GM19324 (cell line): Measurements from ENCODE around the gene TMEM87A.
A peak's percentile ranks its signal among the peaks of the same experiment; 100 is the strongest.
"Not testable (repeated sequence)": the region's sequence is repeated elsewhere in the genome, so short reads cannot be mapped to it uniquely, and the experiment has no call there.

Source experiments
- ATAC-seq: cut with Tn5 transposase; IDR thresholded peaks from one replicate; pipeline ENCODE4 v1.9.1; 2021; ENCODE audit warnings: mild to moderate bottlenecking, moderate library complexity; ENCODE audit not compliant: unreplicated experiment, low FRiP score

Gene TMEM87A, protein sequence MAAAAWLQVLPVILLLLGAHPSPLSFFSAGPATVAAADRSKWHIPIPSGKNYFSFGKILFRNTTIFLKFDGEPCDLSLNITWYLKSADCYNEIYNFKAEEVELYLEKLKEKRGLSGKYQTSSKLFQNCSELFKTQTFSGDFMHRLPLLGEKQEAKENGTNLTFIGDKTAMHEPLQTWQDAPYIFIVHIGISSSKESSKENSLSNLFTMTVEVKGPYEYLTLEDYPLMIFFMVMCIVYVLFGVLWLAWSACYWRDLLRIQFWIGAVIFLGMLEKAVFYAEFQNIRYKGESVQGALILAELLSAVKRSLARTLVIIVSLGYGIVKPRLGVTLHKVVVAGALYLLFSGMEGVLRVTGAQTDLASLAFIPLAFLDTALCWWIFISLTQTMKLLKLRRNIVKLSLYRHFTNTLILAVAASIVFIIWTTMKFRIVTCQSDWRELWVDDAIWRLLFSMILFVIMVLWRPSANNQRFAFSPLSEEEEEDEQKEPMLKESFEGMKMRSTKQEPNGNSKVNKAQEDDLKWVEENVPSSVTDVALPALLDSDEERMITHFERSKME

DNA sequence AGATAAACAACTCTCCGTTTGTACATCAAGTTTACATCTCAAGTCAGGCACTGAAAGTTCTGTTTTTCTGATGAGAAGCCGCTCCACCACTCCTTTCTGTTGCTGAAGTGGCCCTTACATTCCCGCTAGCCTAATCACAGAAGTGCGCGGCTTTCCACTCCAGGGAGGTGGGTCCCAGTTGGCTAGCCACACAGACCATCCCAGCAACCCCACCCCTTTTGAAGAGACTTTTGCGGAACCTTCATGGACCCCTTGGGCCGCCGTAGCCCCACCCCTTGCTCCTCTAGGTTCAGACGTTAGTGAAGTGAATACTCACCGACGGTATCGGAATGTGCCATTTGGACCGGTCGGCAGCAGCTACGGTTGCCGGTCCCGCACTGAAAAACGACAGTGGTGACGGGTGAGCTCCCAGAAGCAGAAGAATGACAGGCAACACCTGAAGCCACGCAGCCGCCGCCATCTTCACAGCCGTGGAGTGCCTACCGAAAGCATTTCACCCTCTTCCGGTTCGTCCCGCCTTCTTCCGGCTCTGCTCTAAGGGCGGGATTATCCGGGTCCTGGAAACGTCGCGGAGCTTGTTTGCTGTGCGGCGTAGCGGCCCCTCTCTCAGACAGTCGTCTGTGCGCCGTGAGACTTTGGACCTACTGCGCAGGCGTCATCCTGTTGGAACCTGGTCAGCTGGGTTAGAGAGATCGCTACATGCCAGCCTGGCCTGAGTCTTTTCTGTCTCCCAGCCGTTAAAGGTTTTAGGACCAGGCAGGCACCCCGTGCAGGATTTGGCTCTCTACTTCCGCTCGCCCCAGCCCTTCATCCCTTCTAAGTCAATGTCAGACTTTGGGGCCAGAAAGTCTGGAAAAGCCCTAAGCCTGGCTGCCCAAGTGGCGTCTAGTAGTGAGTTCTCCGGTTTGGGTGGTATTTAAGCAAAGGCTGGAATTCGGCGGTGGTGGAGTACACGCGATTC is at the start of gene TMEM87A, which contains the start of gene GANC:
Gene TMEM87A, minus strand, starts transcription at position 495 of the 961 bp plus-strand sequence. Its CDS starts 35 bp downstream, at position 460.
Gene GANC, plus strand, starts transcription at position 263 of the 961 bp plus-strand sequence. CDS start 1,281 bp downstream, outside the sequence.
- peak; percentile 95 for ATAC-seq

DNA sequence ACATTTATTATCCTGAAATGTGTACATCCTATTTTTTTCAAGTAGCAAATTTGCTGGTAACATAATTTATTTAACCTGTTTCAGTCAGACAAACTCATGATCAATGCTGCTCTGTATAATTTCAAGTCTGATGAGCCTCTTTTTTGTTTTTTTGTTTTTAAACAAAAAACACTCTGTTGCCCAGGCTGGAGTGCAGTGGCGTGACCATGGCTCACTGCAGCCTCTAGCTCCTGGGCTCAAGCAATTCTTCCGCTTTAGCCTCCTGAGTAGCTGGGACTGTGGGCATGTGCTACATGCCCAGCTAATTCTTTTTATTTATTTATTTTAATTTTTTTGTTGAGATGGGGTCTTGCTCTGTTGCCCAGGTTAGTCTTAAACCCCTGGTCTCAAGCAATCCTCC is 46.0 kb upstream of the TMEM87A start:
- ATAC-seq: no peak

DNA sequence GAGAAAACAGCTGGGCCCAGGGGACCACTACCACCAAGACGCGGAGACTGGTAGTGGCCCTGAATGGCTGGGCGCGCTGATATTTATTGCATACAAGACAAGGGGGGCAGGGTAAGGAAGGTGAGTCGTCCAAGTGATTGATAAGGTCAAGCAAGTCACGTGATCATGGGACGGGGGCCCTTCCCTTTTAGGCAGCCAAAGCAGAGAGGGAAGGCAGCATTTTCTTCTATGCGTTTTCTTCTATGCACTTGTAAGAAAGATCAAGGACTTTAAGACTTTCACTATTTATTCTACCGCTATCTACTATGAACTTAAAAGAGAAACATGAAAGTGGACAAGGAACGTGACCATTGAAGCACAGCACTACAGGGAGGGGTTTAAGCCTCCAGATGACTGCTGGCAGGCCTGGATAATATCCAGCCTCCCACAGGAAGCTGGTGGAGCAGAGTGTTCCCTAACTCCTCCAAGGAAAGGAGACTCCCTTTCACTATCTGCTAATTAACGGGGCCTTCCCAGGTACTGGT is 43.1 kb upstream of the TMEM87A start:
- not testable (repeated sequence) for ATAC-seq

DNA sequence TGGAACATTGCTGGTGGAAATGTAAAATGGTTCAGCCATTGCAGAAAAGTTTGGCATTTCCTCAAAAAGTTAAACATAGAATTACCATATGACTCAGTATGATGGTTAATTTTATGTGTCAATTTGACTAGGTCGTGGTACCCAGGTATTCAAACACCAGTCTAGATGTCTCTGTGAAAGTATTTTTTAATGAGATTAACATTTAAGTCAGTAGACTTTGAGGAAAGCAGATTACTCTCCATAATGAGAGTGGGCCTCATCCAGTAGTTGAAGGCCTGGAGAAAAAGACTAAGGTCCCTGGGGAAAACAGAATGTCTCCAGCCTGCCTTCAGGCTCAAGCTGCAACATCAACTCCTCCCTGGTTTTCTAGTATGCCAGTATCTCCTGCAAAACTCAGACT is 42.3 kb upstream of the TMEM87A start:
- no peak for ATAC-seq

DNA sequence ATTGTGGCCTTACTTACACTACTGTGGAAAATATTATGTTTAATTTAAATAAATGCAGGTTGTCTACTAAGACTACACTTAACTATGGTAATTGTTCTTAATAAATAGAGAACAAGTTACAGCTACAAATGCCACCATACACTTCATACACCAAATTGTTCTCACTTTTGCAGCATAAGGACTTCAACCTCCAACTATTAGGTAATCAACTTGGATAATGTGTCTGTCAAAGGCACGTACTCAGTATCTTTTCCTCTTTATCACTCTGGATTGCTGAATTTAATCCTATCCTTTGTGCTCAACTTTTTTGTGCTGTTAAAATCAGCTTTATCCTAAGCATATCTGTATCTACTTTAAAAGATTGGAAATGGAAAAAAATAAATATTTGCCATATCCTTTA is 41.6 kb upstream of the TMEM87A start:
- no peak for ATAC-seq

DNA sequence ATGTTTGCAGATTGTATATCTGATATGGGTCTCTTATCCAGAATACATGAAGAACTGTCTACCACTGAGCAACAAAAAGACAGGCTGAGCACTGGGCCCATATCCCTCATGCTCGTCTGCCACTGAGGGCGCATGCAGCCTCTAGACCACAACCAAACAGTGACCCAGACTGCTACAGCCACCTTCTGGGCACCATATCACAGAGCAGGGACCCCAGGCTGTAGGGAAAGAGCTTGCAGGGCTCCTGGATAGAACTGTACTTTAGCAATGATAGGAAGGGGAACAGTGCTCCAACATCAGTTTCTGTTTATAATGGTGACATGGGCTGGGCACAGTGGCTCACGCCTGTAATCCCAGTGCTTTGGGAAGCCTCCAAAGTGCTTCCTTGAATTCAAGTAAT is 40.2 kb upstream of the TMEM87A start:
- ATAC-seq: no peak

DNA sequence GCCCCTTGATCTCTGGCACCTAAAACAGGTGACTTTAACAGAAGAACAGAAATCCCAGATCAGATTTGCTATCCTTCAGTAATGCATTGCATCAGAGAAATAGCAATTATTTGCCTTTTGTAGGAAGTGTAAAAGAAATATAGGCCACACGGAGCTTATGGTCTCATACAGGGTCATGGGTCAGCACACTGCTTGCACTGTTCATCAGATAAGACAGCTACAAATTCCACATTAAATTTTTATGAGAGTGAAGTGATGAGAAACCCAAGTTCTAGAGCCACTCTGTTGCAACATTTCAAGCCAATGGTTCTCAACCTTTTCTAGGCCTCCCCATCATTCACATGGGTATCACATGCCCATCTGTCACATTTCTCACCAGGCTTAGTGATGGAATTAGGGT is 33.4 kb upstream of the TMEM87A start:
- no peak for ATAC-seq

DNA sequence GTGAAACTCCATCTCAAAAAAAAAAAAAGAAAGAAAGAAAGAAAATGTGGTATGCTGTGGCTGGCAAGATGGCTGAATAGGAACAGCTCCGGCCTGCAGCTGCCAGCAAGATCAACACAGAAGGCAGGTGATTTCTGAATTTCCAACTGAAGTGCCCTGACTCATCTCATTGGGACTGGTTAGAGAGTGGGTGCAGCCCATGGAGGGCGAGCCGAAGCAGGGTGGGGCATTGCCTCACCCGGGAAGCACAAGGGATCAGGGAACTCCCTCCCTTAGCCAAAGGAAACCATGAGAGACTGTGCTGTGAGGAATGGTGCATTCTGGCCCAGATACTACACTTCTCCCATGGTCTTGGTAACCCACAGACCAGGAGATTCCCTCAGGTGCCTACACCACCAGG is 27.8 kb upstream of the TMEM87A start:
- ATAC-seq: not testable (repeated sequence)

DNA sequence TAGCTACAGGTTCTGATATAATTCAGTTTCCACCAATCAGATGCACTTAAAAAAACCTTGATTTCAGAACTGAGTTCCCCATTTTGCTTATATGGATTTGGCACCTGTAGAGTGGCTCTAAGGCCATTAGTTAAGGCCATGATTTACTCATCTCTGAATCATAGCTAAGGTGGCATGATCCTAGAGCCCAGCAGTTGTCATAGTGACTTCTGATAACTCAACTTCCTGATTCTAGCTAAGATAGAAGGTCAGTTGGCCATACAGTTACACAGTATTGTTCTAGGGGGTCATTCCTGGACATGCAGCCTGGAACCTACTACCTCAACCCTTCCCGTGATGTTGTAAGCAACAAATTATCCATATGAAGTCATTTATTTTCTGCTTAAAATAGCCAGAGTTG is 15.9 kb upstream of the TMEM87A start:
- ATAC-seq: no peak

DNA sequence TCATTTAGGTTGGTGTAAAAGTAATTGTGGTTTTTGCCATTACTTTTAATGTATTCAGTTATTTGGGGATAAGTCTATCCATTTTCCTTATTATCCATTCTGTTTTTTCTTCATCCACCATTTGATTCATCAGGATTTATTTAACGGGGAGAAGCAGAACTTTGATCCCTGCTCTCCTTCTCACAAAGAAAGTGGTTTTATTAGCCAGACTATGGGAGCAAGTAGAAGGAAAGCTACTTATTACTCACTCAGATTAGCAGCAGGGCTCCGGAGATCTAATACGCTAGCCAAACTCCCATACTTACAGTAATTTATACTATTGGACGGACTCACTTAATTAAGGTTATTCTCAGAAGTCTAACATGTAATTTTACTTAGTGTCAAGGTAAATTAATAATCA is 14.7 kb upstream of the TMEM87A start:
- ATAC-seq: no peak

DNA sequence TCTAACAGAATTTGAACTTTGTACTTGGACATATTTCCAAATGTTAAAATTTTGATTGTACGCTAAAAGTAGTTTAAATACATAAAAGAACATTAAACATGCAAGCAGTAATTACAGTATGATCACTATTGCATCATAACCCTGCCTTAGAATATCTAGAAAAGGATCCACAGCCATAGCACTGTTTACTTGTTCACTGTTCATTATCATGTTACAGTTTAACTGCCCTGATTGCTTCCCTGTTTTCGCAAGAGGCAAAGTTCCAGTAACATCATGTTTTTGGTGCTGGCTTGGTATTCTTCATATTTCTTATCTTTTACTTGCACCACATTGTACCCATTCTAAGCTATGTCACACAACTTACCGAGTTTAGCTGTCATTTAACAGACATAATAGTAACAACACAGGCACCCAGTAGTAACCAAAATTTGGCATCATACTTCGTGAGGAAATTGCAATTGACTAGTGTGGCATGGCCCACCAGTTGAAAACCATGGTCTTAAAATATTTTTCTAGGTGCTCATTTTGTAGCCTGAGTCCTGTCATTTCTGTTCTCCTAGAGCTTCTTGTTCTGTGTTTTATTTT is 13.3 kb upstream of the TMEM87A start:
- ATAC-seq: no peak

DNA sequence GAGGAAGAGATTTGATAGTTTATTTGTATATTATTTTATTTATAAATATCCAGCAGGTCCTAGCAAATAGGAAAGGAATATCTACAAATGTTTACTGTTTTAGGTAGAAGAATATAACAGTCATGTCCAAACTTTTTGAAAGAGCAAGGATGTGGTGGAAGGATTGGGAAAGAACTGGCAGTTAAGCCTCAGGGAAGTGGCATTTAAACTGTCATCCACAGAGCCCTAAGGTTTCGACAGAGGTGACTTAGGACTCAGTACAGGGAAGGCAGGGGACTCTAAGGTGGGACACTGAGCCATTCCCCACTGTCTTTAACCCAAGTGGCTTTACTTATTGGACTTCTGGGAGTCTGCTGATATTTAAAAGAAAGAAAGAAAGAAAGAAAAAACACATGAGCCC is 11.8 kb upstream of the TMEM87A start:
- ATAC-seq: no peak

DNA sequence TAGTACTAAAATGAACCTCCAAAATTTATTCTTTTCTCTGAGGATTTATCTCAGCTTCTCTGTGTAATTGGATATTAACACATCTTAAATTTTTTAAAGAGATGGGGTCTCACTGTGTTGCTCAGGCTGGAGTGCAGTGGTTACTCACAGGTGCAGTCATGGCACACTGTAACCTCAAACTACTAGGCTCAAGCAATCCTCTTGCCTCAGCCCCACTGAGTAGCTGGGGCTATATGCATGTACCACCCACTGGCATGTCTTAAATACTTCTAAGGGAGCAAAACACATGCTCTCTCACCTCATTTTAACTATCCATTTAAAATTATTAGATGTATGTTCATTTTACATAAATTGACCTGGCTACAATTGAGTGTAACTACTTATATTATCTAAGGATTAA is 11.3 kb upstream of the TMEM87A start:
- ATAC-seq: no peak

DNA sequence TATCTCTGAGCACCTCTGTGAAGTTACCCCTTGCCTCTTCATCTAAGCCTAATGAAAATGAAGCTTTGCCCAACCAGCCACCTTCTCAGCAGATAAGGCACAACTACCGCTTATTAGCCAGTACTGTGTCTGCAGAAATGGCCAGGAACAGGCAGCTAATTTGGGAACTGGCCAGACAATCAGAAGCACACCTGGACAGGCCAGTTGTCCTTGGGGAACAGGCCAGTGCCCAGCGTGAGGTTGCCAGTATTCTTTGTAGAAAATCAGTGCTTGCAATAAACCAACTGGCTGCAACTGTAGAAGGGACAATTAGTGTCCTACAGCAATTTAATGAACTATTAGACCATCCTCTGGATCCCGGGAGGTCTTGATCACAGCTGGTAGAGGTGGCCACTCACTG is 10.4 kb upstream of the TMEM87A start:
- ATAC-seq: no peak

DNA sequence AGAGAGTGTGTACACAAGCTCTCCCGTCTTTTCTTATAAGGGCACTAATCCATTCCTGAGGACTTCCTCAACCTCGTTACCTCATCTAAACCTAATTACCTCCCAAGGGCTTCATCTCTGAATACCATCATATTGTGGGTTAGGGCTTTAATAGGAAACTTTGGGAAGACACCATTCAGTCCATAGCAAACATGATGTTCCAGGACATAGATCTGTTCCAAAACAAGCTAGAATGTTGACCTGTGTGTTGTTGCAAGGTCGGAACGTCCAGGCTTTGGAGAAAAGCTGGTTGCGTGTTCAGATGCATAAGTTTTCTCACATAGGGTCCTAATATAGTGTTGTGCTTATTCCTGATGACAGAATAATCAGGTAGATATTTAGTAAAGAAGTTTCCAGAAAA is 9.7 kb upstream of the TMEM87A start:
- ATAC-seq: no peak

DNA sequence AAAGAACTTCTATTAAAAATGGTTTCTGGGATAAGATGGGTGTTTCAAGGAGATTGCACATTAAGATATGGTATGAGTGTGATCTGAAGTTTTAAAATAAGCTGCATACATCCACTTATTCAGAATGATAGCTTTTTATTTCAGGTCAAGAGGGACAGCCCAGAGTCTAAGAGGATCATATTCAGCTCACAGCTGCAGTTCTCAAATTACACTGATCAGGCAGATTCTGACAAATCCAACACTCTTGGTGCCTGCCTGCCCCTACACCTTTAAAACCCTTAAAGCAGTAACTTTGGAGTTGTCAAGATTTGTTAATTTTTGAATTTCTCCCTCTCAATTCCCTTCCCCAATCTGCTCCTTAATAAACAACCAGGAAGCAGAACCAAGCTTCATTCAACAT is 9.1 kb upstream of the TMEM87A start:
- ATAC-seq: no peak

DNA sequence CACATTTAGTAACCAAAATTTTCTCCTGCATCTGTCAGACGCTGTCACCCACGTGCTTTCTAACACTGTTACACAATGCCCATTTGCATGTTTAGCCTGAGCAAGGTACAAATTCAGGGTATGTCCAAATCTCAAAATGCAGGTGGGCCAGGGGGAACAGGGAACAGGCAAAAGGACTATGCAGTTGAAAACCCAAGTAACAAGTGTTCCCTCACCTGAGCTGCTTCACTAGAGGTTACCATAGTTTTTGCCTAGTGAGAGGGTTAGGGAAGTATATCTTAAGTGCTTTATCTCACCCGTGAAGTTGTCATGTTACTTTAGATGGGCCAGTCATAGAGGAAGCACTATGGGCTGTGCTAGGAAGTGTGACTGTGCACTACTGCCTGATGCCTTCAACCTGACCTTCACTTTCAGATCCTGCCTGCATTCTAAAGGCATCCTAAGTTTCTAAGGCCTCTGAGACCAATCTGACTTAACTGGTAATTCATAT is 6.0 kb upstream of the TMEM87A start:
- ATAC-seq: no peak

DNA sequence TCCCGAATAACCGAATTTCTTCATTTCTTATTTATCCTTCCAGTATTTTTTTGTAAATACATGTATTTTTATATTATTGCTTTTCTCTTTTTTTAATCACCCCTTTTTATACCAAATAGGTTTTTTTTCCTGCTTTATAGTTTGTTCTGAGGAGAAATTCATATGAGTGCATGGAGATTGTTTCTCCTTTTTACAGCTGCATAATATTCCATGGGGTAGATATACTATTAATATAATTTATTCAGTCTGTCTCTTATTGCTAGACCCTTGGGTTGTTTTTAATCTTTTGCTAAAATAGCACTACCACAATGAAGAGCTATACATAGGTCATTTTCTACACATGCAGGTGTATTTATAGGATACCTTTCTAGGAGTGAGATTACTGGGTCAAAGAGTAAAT is 3.5 kb upstream of the TMEM87A start:
- no peak for ATAC-seq

DNA sequence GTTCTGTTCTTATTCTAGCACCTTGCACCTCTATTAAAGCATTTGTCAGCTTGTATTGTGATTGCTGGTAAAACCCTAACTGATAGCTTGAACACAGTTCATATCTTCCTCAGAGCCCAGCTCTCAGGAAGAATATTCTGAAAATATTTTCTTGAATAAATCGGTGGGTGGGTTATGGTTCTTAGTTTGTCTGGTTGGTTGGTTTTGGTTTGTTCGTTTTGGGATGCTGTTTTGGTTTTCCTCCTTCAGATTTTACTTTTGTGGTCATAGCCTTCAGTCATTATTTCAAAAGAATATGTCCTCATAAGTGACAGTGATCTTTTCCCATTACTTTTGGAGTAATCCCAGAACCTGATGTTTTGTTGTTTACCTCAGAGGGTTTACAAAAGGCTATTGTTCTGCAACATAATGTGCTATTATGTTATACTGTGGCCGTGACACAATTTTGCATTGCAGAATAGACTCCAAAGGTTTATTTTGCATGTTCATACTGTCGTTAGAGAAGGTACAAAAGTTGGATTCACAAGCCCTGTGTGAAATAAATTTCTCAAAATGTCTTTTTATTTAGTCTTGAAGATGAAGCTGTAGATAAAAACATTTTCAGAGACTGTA is 2.7 kb upstream of the TMEM87A start:
- ATAC-seq: no peak

DNA sequence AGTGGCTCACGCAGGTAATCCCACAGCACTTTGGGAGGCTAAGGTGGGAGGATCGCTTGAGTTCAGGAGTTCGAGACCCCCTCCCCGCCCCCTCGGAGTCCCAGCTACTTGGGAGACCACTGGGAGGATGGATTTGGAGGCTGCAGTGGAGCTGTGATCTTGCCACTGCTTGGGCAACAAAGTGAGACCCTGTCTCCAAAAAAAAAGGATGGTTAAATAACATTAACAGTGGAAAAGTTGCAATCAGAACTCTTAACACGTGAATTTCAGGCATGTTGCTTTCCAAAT is 1.4 kb upstream of the TMEM87A start:
- ATAC-seq: no peak
